Right lobe of liver (tissue), 4 donors: ENCODE results near the gene IER3.

Source experiments
- CTCF ChIP-seq, 4 donors: fragments of 200-600 bp in 3 of 4; fragments of 450-650 bp in 1 of 4; IDR thresholded peaks; one replicate each; pipeline versions ENCODE4 v1.5.1 to v1.8.0; 2016 to 2022; ENCODE audit warnings: antibody characterized with exemption in 4 of 4, mild to moderate bottlenecking in 2 of 4
- POLR2A ChIP-seq: fragments of 450-650 bp; IDR thresholded peaks from one replicate; pipeline ENCODE4 v1.6.1; 2017; ENCODE audit warnings: antibody characterized with exemption, mild to moderate bottlenecking
- donor health status: DM: no; HTN: no; CAD: no.
- donor health status: DM: no; HTN: no; CAD: no.
- donor health status: DM: no; HTN: yes; CAD: no.

GRCh38 chr6:30732237-30732943 lies 12.0 kb downstream of the IER3 start:
- TF ChIP-seq POLR2A: no peak
- TF ChIP-seq CTCF (IDR thresholded peaks at IDR 0.05): no peak
